Measurements from ENCODE around the gene ZNF565. TPM values are rescaled to one million over a fixed set of nuclear protein-coding genes. Genes with fewer than 3 reads are reported as not detected.

ZNF565 gene
- 10 to 100 TPM in 1 of 5 donors, 1 to 10 TPM in 3, under 1 TPM in 1; 0.45 to 16.3 (median 2.3) TPM for total RNA-seq
- polyA plus RNA-seq: 1 to 10 TPM; 2.1 to 3.4 (median 2.3) TPM
- long read RNA-seq, donor 1, partial matches to known transcripts: 15 of 16 reads
- long read RNA-seq, donor 1, other reads (novel, unspliced or antisense): 0 of 16 reads
- long read RNA-seq, donor 2, partial matches to known transcripts: 0 of 18 reads
- long read RNA-seq, donor 2, other reads (novel, unspliced or antisense): 18 of 18 reads
- long read RNA-seq, donor 3, partial matches to known transcripts: 23 of 23 reads
- long read RNA-seq, donor 3, other reads (novel, unspliced or antisense): 0 of 23 reads
- long read RNA-seq, donor 4: 0 reads
- long read RNA-seq, donor 5: 0 reads
- long read RNA-seq, donor 6, partial matches to known transcripts: 0 of 1 reads
- long read RNA-seq, donor 6, other reads (novel, unspliced or antisense): 0 of 1 reads
- long read RNA-seq, donor 7, partial matches to known transcripts: 5 of 23 reads
- long read RNA-seq, donor 7, other reads (novel, unspliced or antisense): 16 of 23 reads
- long read RNA-seq, donor 8, partial matches to known transcripts: 30 of 42 reads
- long read RNA-seq, donor 8, other reads (novel, unspliced or antisense): 10 of 42 reads
- long read RNA-seq, donor 9, partial matches to known transcripts: 113 of 113 reads
- long read RNA-seq, donor 9, other reads (novel, unspliced or antisense): 0 of 113 reads
- long read RNA-seq, donor 10: 0 reads

GRCh38 chr19:36214386-36215275 is at the start of gene ZNF565, which contains the start of gene ZNF146:
ZNF565 (minus strand) TSS chr19:36214665; CDS start chr19:36201985, 12,680 bp downstream.
ZNF146 (plus strand) TSS chr19:36215106; CDS start chr19:36236441, 21,335 bp downstream.
- Histone ChIP-seq H3K9me3 (no peaks in the 10 kb centered on the region), H3K36me3 (peaks cover 0 to 17% (median 15%) of the 10 kb centered on the region in 4 donors), H3K27ac (peak within 1 kb of the TSS; percentile 87 to 97 (median 94)), H3K4me1 (peaks cover 13 to 57% (median 38%) of the 10 kb centered on the region in 4 donors), H3K27me3 (no peaks in the 10 kb centered on the region), H3K4me3 (peak within 1 kb of the TSS; percentile 70 to 86 (median 80))
- DNase-seq: peak; percentile 97 to 99
- intact Hi-C loops (cut with DNase I; ENCODE audit: low total_unique reads): no loop called here
- TF ChIP-seq CTCF (IDR thresholded peaks at IDR 0.05) (peak in 3 of 7 experiments; percentile 3 to 39 (median 25)), POLR2A (IDR thresholded peaks at IDR 0.05) (peak in 2 of 4 donors; percentile 46 to 76), POLR2AphosphoS5 (IDR thresholded peaks at IDR 0.05) (peak; percentile 87 to 94 (median 88)), EP300 (IDR thresholded peaks at IDR 0.05) (no peak)
- 0 to 1% (median 0%) methylated on average over 26 to 73 of the region's 73 CpGs for WGBS, 5 donors

DNA sequence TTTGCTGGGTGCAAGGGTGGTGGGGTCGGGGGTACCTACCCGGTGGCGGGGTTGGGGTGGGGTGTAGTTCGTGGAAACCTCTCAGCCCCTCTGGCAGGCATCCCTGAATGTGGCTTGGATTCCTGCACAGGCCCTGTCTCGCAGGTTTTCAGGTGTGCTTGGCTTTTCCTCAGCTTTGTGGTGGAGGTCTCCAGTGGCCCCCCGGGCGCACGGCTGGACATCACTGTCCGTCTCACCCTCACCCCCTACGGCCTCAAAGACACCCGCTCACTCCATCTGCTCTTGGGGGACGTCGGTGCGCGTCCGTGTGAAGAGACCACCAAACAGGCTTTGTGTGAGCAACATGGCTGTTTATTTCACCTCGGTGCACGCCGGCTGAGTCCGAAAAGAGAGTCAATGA is 44.7 kb upstream of the ZNF565 start:
- WGBS, 5 donors: 91 to 96% (median 95%) methylated on average over 17 to 20 of the region's 20 CpGs
- TF ChIP-seq POLR2AphosphoS5 (IDR thresholded peaks at IDR 0.05) (no peak), EP300 (IDR thresholded peaks at IDR 0.05) (no peak), CTCF (IDR thresholded peaks at IDR 0.05) (no peak), POLR2A (IDR thresholded peaks at IDR 0.05) (no peak)
- peaks cover 0 to 8% (median 2%) of the 10 kb centered on the region in 4 donors for H3K36me3 ChIP-seq
- H3K27ac ChIP-seq: no peak overlapping the region
- no peak for DNase-seq
- H3K4me3 ChIP-seq: no peak overlapping the region
- peaks cover 0 to 6% (median 0%) of the 10 kb centered on the region in 4 donors for H3K4me1 ChIP-seq
- H3K27me3 ChIP-seq: no peaks in the 10 kb centered on the region
- peaks cover 0 to 62% (median 31%) of the 10 kb centered on the region in 4 donors for H3K9me3 ChIP-seq
- intact Hi-C loops (cut with DNase I; ENCODE audit: low total_unique reads): no loop called here

- TF ChIP-seq EP300 (IDR thresholded peaks at IDR 0.05): no peak
- no peak for TF ChIP-seq CTCF (IDR thresholded peaks at IDR 0.05)
- TF ChIP-seq POLR2AphosphoS5 (IDR thresholded peaks at IDR 0.05): no peak
- TF ChIP-seq POLR2A (IDR thresholded peaks at IDR 0.05): no peak
- no peak overlapping the region for H3K27ac ChIP-seq
- intact Hi-C loops (cut with DNase I; ENCODE audit: low total_unique reads): no loop called here
- H3K36me3 ChIP-seq: peaks cover 0 to 8% (median 2%) of the 10 kb centered on the region in 4 donors
- H3K4me1 ChIP-seq: peaks cover 0 to 6% (median 0%) of the 10 kb centered on the region in 4 donors
- H3K27me3 ChIP-seq: no peaks in the 10 kb centered on the region
- no peak for DNase-seq
- H3K9me3 ChIP-seq: peaks cover 0 to 63% (median 35%) of the 10 kb centered on the region in 4 donors
- H3K4me3 ChIP-seq: peak overlapping the region; percentile 40 to 53 (median 44)
- 81 to 89% (median 83%) methylated on average over 26 to 29 of the region's 29 CpGs for WGBS, 5 donors
Measured at GRCh38 chr19:36258028-36258875, 43.8 kb upstream of the ZNF565 start.

Data from stomach (tissue), 19 donors.